Suprapubic skin (tissue), 4 donors: ENCODE measurements around the gene GALNT13. TPM values are rescaled to one million over a fixed set of nuclear protein-coding genes. Genes with fewer than 3 reads are reported as not detected.

Source experiments
- DNase-seq, 2 donors: peaks; one replicate each; pipeline ENCODE4 v3.0.0-alpha.2; 2019; ENCODE audit warnings: low spot score in 2 of 2
- H3K27ac ChIP-seq: fragments of 200-600 bp; sonication (generic); one replicate; pipeline ENCODE4 v1.5.1; 2019
- H3K27me3 ChIP-seq: fragments of 200-600 bp; sonication (generic); one replicate; pipeline ENCODE4 v1.5.1; 2019
- H3K36me3 ChIP-seq: fragments of 200-600 bp; sonication (generic); one replicate; pipeline ENCODE4 v1.5.1; 2019
- H3K4me1 ChIP-seq: fragments of 200-600 bp; sonication (generic); one replicate; pipeline ENCODE4 v1.5.1; 2019
- H3K4me3 ChIP-seq: fragments of 200-600 bp; sonication (generic); one replicate; pipeline ENCODE4 v1.5.1; 2019; ENCODE audit warnings: mild to moderate bottlenecking
- H3K9me3 ChIP-seq: fragments of 200-600 bp; sonication (generic); one replicate; pipeline ENCODE4 v1.5.1; 2019
- EP300 ChIP-seq: sonication (generic); formaldehyde crosslinking; IDR thresholded peaks from one replicate; pipeline ENCODE4 v1.6.1; 2017; ENCODE audit warnings: antibody characterized with exemption
- POLR2A ChIP-seq, 2 donors: fragments of 450-650 bp; IDR thresholded peaks; one replicate each; pipeline ENCODE4 v1.6.1; 2017; ENCODE audit warnings: antibody characterized with exemption in 2 of 2, mild to moderate bottlenecking in 2 of 2, moderate library complexity in 2 of 2
- POLR2AphosphoS5 ChIP-seq, 3 donors: sonication (generic); formaldehyde crosslinking; IDR thresholded peaks; one replicate each; pipeline ENCODE4 v1.6.1; 2017; ENCODE audit warnings: antibody characterized with exemption in 3 of 3
- WGBS: methylation state at CpG from one replicate; pipeline ENCODE4 v1.1.5; 2018; 5-methylcytosine and 5-hydroxymethylcytosine counted together
- total RNA-seq, 4 donors: library from RNA; depleted of rRNA; stranded (reverse); fragments of >200 nt; gene quantifications; one replicate each; pipeline ENCODE4 v1.1.0, GENCODE V29; 2016
- TF ChIP-seq, protein P1 (sequence below), 2 donors: fragments of 200-600 bp in 1 of 2; fragments of 450-650 bp in 1 of 2; sonication (generic) in 1 of 2; IDR thresholded peaks; one replicate each; pipeline ENCODE4 v1.5.1; 2016 to 2019; ENCODE audit warnings: antibody characterized with exemption in 2 of 2, mild to moderate bottlenecking in 1 of 2, moderate library complexity in 1 of 2

GALNT13 gene
- total RNA-seq, 4 donors from 2014 or later = 0.19 to 0.97 (median 0.54) TPM

- TF ChIP-seq POLR2A (IDR thresholded peaks at IDR 0.05) (no peak), EP300 (no peak), POLR2AphosphoS5 (IDR thresholded peaks at IDR 0.05) (no peak)
- TF ChIP-seq, protein P1, sequence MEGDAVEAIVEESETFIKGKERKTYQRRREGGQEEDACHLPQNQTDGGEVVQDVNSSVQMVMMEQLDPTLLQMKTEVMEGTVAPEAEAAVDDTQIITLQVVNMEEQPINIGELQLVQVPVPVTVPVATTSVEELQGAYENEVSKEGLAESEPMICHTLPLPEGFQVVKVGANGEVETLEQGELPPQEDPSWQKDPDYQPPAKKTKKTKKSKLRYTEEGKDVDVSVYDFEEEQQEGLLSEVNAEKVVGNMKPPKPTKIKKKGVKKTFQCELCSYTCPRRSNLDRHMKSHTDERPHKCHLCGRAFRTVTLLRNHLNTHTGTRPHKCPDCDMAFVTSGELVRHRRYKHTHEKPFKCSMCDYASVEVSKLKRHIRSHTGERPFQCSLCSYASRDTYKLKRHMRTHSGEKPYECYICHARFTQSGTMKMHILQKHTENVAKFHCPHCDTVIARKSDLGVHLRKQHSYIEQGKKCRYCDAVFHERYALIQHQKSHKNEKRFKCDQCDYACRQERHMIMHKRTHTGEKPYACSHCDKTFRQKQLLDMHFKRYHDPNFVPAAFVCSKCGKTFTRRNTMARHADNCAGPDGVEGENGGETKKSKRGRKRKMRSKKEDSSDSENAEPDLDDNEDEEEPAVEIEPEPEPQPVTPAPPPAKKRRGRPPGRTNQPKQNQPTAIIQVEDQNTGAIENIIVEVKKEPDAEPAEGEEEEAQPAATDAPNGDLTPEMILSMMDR (IDR thresholded peaks at IDR 0.05) = no peak
- Histone ChIP-seq H3K27me3 (no peaks in the 10 kb centered on the region), H3K4me3 (no peak overlapping the region), H3K27ac (no peak overlapping the region), H3K9me3 (peaks cover 14% of the 10 kb centered on the region), H3K36me3 (no peaks in the 10 kb centered on the region), H3K4me1 (no peaks in the 10 kb centered on the region)
- WGBS = 83% methylated on average over 2 of the region's 2 CpGs
- DNase-seq = no peak
Measured at GRCh38 chr2:154120706-154121105, 249.0 kb downstream of the GALNT13 start.

- Histone ChIP-seq H3K27ac (no peak overlapping the region), H3K4me1 (no peaks in the 10 kb centered on the region), H3K27me3 (no peaks in the 10 kb centered on the region), H3K9me3 (no peaks in the 10 kb centered on the region), H3K36me3 (no peaks in the 10 kb centered on the region), H3K4me3 (no peak overlapping the region)
- no peak for TF ChIP-seq POLR2AphosphoS5 (IDR thresholded peaks at IDR 0.05)
- TF ChIP-seq EP300 = no peak
- TF ChIP-seq, protein P1 (IDR thresholded peaks at IDR 0.05) = no peak
- no peak for TF ChIP-seq POLR2A (IDR thresholded peaks at IDR 0.05)
- no peak for DNase-seq
Measured at GRCh38 chr2:154125891-154126290, 254.2 kb downstream of the GALNT13 start.

GRCh38 chr2:154130821-154131220 is 259.1 kb downstream of the GALNT13 start:
- Histone ChIP-seq H3K9me3 (no peaks in the 10 kb centered on the region), H3K4me1 (no peaks in the 10 kb centered on the region), H3K27ac (no peak overlapping the region), H3K27me3 (no peaks in the 10 kb centered on the region), H3K36me3 (no peaks in the 10 kb centered on the region), H3K4me3 (no peak overlapping the region)
- 54% methylated on average over 1 of the region's 1 CpG for WGBS
- TF ChIP-seq EP300 (no peak), POLR2AphosphoS5 (IDR thresholded peaks at IDR 0.05) (no peak), POLR2A (IDR thresholded peaks at IDR 0.05) (no peak)
- TF ChIP-seq, protein P1 (IDR thresholded peaks at IDR 0.05) = no peak
- DNase-seq = no peak

DNA sequence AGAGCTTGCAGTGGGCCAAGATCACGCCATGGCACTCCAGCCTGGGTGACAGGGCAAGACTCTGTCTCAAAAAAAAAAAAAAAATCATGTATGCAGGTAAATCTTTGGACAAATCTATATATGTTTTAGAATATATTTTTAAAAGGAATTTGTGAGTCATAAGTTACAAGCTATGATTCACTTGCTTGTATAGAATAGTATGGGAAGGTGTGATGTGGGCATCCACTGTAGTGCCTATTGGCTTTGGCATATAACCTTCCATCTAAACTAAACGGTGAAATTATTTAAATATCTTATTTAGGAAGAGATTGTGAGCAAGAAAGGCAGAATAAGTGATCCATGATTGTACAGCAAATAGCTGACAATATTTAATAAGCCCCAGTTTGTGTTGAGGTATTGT is 261.1 kb downstream of the GALNT13 start:
- Histone ChIP-seq H3K4me3 (no peak overlapping the region), H3K27me3 (no peaks in the 10 kb centered on the region), H3K27ac (no peak overlapping the region), H3K4me1 (no peaks in the 10 kb centered on the region), H3K9me3 (no peaks in the 10 kb centered on the region), H3K36me3 (no peaks in the 10 kb centered on the region)
- no peak for DNase-seq
- 80% methylated on average over 2 of the region's 2 CpGs for WGBS
- TF ChIP-seq POLR2AphosphoS5 (IDR thresholded peaks at IDR 0.05) (no peak), POLR2A (IDR thresholded peaks at IDR 0.05) (no peak), EP300 (no peak)
- TF ChIP-seq, protein P1 (IDR thresholded peaks at IDR 0.05) = no peak

- Histone ChIP-seq H3K36me3 (no peaks in the 10 kb centered on the region), H3K4me3 (no peak overlapping the region), H3K4me1 (no peaks in the 10 kb centered on the region), H3K9me3 (no peaks in the 10 kb centered on the region), H3K27ac (no peak overlapping the region), H3K27me3 (no peaks in the 10 kb centered on the region)
- TF ChIP-seq POLR2AphosphoS5 (IDR thresholded peaks at IDR 0.05) = peak in 1 of 3 donors; percentile 65
- TF ChIP-seq POLR2A (IDR thresholded peaks at IDR 0.05) = no peak
- 58% methylated on average over 3 of the region's 3 CpGs for WGBS
- peak in 1 of 2 donors; percentile 71 for DNase-seq
Measured at GRCh38 chr2:154133823-154134222, 262.1 kb downstream of the GALNT13 start.
